HG03066 (cell line): ENCODE data around the gene GPR52.

Source experiments
- ATAC-seq: cut with Tn5 transposase; IDR thresholded peaks from one replicate; pipeline ENCODE4 v1.9.1; 2021; ENCODE audit warnings: low read depth; ENCODE audit not compliant: unreplicated experiment

The GPR52 gene

DNA sequence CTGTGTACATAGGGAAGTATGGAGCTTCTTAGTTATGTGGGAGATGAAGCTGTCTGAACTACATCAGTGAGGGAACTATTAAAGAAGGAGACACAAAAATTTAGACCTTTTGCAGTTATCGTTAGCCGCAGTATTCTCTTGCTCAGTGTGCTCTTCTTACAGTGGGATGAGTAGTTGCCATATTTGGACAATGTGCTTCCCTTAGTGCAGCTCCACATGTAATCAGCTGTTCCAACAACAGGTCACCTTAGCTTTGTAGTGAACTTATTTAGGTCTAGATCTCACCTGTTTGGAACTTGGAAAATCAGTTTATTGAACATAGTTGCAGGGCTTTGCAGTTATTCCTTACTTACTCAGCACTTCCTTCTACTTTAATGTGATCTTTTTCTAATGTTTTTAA is 18.1 kb downstream of the GPR52 start:
- no peak for ATAC-seq

GRCh38 chr1:174466607-174467006 is 18.8 kb downstream of the GPR52 start:
- ATAC-seq, result no peak

- ATAC-seq, result no peak
Observed at GRCh38 chr1:174469052-174469451, 21.3 kb downstream of the GPR52 start.

DNA sequence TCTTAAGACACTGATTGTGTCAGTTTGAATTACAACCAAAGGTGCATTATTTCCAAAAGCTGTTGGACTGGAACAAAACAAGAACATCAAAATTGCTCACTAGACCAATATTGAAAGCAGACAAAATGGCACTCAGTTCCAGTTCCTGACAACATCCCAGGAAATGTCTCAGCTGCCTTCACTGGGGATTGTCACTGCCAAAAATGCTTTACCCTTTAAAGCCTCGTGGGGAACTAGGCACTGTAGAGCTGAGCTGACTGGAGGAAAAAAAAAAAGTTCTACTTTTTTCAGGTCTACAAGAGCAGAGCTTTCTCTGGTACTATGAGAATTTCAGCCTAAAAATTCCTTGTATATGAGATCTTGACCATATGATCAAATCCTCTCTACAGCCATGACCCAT is 21.9 kb downstream of the GPR52 start:
- no peak for ATAC-seq

GRCh38 chr1:174479281-174479680 is 31.5 kb downstream of the GPR52 start:
- ATAC-seq, result no peak

GRCh38 chr1:174480324-174480723 is 32.6 kb downstream of the GPR52 start:
- ATAC-seq, result no peak

GRCh38 chr1:174491606-174492005 is 43.8 kb downstream of the GPR52 start:
- no peak for ATAC-seq

DNA sequence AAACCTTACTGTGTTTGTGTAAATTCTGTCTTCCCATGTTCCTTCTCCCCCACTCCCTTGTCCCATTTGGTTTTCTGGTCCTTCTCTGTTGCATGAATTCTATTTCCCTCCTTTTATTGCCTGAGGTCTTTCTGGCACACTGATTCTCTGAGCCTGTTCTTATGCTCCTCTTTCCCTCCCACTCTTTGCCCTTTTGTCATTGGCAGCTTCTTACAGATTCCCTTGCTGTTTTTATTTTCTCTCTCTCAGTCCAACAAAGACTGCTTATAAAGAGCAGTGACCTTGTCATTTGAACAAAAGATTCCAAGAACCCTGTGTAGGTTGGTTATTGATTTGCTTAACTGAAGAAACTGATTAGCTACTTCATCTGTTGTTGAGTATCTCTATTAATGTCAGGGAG is 49.7 kb downstream of the GPR52 start:
- ATAC-seq, result no peak
